Measurements from ENCODE around the gene PDE6A.
"Not testable (repeated sequence)": the region's sequence is repeated elsewhere in the genome, so short reads cannot be mapped to it uniquely, and the experiment has no call there.

Gene PDE6A

DNA sequence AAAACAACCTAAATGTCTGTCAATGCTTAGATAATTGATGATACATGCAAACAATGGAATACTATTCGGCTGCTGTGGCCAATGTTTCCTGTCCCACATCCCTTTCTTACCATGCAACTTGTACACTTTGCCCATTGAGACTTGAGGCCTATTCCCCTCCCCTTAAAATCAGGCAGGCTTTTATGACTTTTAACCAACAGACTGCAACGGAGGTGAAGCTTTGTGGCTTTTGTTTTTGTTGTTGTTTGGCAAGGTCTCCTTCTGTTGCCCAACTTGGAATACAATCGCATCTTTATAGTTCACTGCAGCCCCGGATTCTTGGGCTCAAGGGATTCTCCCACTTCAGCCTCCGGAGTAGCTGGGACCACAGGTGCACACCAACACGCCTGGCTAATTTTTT is 10.2 kb upstream of the PDE6A start:
- no peak overlapping the region for H2AFZ ChIP-seq
- peaks cover 7% of the 10 kb centered on the region for H3K4me1 ChIP-seq
- no peak overlapping the region for H3K4me2 ChIP-seq (ENCODE audit: low read length)
- no peaks in the 10 kb centered on the region for H3K79me2 ChIP-seq
- no peaks in the 10 kb centered on the region for H3K27me3 ChIP-seq (ENCODE audit: control insufficient read depth, insufficient read depth, low read length)
- H3K4me3 ChIP-seq (ENCODE audit: low read depth, low read length), result no peak overlapping the region
- TF ChIP-seq, protein P1, sequence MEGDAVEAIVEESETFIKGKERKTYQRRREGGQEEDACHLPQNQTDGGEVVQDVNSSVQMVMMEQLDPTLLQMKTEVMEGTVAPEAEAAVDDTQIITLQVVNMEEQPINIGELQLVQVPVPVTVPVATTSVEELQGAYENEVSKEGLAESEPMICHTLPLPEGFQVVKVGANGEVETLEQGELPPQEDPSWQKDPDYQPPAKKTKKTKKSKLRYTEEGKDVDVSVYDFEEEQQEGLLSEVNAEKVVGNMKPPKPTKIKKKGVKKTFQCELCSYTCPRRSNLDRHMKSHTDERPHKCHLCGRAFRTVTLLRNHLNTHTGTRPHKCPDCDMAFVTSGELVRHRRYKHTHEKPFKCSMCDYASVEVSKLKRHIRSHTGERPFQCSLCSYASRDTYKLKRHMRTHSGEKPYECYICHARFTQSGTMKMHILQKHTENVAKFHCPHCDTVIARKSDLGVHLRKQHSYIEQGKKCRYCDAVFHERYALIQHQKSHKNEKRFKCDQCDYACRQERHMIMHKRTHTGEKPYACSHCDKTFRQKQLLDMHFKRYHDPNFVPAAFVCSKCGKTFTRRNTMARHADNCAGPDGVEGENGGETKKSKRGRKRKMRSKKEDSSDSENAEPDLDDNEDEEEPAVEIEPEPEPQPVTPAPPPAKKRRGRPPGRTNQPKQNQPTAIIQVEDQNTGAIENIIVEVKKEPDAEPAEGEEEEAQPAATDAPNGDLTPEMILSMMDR (IDR thresholded peaks at IDR 0.05), result no peak
- H3K9ac ChIP-seq, result no peak overlapping the region
- no peaks in the 10 kb centered on the region for H3K36me3 ChIP-seq (ENCODE audit: control insufficient read depth, insufficient read depth, low read length)
- H3K9me3 ChIP-seq (ENCODE audit: control insufficient read depth, low read length), result no peaks in the 10 kb centered on the region
- no peak overlapping the region for H3K27ac ChIP-seq

DNA sequence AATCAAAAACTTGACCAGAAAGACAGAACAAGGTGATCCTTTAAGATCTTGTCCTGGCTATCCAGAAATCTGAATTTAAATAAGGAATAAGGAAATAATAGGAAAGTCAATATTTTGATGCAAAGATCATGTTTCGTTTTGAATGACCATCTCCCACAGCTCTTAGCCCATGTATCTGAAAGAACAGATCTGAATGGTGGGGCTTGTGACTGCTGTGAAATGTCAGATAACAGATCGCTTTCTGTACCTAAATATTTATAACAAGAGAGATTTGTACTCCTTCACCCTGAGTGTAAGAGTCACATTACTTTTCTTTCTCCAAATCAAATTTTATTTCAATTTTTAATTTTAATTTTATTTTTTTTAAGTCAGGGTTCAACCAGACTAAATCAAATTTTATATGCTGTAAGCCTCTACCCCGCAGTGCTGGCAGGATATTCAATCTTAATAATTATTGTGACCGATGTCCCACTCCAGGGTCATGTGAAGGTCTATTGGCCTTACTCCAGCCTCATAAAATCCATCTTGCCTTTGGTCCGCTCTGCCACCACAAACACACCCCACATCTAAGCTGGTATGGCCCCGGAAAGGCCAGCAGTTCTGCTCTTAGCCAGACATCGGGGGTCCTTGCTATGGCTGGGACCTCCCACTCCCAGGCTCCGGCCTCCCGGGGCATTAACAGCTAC is 9.0 kb upstream of the PDE6A start:
- TF ChIP-seq, protein P1 (IDR thresholded peaks at IDR 0.05), result no peak

DNA sequence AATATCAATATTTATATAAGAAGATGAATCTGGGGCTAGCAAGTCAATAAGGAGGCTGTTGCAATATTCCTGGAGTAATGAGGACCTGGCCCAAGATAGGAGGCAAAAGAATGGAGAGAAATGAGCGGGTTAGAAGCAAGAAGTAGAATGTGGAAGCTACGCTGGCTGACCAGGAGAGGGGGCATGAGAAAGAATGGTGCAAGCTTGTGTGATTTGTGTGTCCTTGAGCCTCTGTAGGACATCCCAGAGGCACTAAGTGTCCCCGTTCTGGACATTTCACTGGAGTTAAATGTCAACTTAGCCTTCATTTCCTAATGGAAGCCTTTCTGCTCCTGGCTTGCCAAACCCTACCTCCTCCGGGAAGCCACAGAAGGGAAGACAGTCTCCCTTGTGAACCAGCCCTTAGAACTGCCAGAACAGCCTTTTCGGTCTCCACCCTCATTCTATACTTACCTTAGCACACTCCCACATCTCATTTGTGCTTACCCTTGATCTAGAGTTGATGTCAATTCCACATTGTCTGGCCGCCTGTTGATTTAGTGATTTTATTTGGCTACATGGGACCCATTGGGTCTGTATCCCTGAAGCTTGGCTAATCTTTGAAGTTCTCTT is 6.7 kb upstream of the PDE6A start:
- Histone ChIP-seq H3K4me2 (ENCODE audit: low read length) (no peak overlapping the region), H3K9me3 (ENCODE audit: control insufficient read depth, low read length) (no peaks in the 10 kb centered on the region), H3K79me2 (no peaks in the 10 kb centered on the region), H3K27ac (no peak overlapping the region), H3K4me1 (no peaks in the 10 kb centered on the region), H3K9ac (no peak overlapping the region), H3K36me3 (ENCODE audit: control insufficient read depth, insufficient read depth, low read length) (no peaks in the 10 kb centered on the region), H3K4me3 (ENCODE audit: low read depth, low read length) (no peak overlapping the region), H2AFZ (peak overlapping the region; percentile 36), H3K27me3 (ENCODE audit: control insufficient read depth, insufficient read depth, low read length) (no peaks in the 10 kb centered on the region)
- TF ChIP-seq, protein P1 (IDR thresholded peaks at IDR 0.05), result peak; percentile 13

More for the DNA sequence above, 9.0 kb upstream of the PDE6A start:
- Histone ChIP-seq H3K9ac (no peak overlapping the region), H3K27me3 (ENCODE audit: control insufficient read depth, insufficient read depth, low read length) (no peaks in the 10 kb centered on the region), H3K79me2 (no peaks in the 10 kb centered on the region), H3K36me3 (ENCODE audit: control insufficient read depth, insufficient read depth, low read length) (no peaks in the 10 kb centered on the region), H3K4me3 (ENCODE audit: low read depth, low read length) (no peak overlapping the region), H3K4me2 (ENCODE audit: low read length) (no peak overlapping the region), H3K4me1 (no peaks in the 10 kb centered on the region), H2AFZ (no peak overlapping the region), H3K9me3 (ENCODE audit: control insufficient read depth, low read length) (no peaks in the 10 kb centered on the region), H3K27ac (no peak overlapping the region)

DNA sequence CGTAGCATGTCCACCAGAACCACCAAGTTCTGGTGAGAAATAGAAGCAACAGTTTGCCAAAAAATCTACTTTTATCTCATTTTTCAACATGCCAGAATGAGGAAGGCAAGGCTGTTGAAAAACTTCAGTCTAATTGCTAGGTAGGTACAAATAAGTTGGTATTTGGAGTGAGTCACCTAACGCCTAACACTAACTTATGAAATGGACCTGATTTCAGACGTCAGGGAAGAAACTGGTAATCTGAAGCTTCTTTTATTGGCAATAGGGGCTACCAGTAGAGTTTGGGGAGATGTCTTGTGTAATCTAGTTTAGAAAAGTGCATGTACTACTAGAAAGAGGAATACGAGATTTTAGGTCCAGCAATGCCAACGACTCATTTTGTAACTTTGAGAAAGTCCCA is 4.4 kb upstream of the PDE6A start:
- H3K27ac ChIP-seq, result no peak overlapping the region
- no peaks in the 10 kb centered on the region for H3K27me3 ChIP-seq (ENCODE audit: control insufficient read depth, insufficient read depth, low read length)
- H2AFZ ChIP-seq, result no peak overlapping the region
- no peak overlapping the region for H3K4me2 ChIP-seq (ENCODE audit: low read length)
- H3K79me2 ChIP-seq, result no peaks in the 10 kb centered on the region
- H3K4me1 ChIP-seq, result no peaks in the 10 kb centered on the region
- H3K4me3 ChIP-seq (ENCODE audit: low read depth, low read length), result no peak overlapping the region
- no peak overlapping the region for H3K9ac ChIP-seq
- TF ChIP-seq, protein P1 (IDR thresholded peaks at IDR 0.05), result no peak
- no peaks in the 10 kb centered on the region for H3K9me3 ChIP-seq (ENCODE audit: control insufficient read depth, low read length)
- H3K36me3 ChIP-seq (ENCODE audit: control insufficient read depth, insufficient read depth, low read length), result no peaks in the 10 kb centered on the region

DNA sequence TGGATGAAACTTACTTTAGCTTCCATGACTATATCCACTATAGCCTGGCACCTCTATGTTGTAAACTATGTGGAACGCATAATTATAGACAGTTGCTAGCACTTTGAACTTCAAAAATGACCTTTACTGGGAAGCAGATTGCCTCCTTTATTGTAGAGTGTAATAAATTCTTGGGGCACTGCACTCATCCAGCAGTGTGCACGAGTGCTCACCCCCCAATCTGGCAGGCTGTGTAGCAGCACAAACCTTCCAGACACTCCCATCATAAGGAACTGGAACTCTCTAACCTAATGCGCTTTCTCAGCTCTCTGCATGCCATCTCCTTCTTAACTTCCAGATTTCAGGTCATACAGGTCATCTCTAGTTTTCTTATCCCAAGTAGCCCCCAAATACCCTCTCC is 1.5 kb upstream of the PDE6A start:
- H3K79me2 ChIP-seq, result no peaks in the 10 kb centered on the region
- no peak overlapping the region for H3K27ac ChIP-seq
- no peak overlapping the region for H3K4me2 ChIP-seq (ENCODE audit: low read length)
- no peaks in the 10 kb centered on the region for H3K4me1 ChIP-seq
- TF ChIP-seq, protein P1 (IDR thresholded peaks at IDR 0.05), result no peak
- H3K9me3 ChIP-seq (ENCODE audit: control insufficient read depth, low read length), result no peaks in the 10 kb centered on the region
- no peaks in the 10 kb centered on the region for H3K27me3 ChIP-seq (ENCODE audit: control insufficient read depth, insufficient read depth, low read length)
- H2AFZ ChIP-seq, result no peak overlapping the region
- H3K4me3 ChIP-seq (ENCODE audit: low read depth, low read length), result no peak overlapping the region
- H3K36me3 ChIP-seq (ENCODE audit: control insufficient read depth, insufficient read depth, low read length), result no peaks in the 10 kb centered on the region
- no peak overlapping the region for H3K9ac ChIP-seq

DNA sequence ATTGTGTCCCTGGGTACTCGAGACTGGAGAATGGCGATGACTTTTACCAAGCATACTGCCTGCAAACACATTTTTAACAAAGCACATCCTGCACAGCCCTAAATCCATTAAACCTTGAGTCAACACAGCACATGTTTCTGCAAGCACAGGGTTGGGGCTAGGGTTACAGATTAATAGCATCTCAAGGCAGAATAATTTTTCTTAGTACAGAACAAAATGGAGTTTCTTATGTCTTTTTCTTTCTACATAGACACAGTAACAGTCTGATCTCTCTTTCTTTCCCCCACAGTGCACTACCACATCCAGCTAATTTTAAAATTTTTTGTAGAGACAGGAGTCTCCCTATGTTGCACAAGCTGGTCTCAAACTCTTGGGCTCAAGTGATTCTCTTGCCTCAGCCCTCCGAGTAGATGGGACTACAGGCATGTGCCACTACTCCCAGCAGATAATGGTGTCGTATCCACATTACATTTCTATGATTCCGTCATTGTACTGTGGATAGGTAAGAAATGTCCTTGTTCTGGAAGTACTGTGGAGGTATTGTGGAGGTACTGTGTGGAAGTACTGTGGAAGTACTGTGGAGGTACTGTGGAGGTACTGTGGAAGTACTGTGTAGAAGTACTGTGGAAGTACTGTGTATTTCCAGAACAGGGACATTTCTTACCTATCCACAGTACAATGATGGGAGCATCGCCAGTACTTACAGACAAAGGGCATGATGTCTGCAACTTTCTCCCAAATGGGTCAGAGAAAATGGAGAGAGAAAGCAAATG is 1.2 kb downstream of the PDE6A start:
- H3K9me3 ChIP-seq (ENCODE audit: control insufficient read depth, low read length); H3K4me1 ChIP-seq; H3K27me3 ChIP-seq (ENCODE audit: control insufficient read depth, insufficient read depth, low read length); H3K9ac ChIP-seq; H3K79me2 ChIP-seq; H3K27ac ChIP-seq; H3K36me3 ChIP-seq (ENCODE audit: control insufficient read depth, insufficient read depth, low read length); H3K4me2 ChIP-seq (ENCODE audit: low read length); H3K4me3 ChIP-seq (ENCODE audit: low read depth, low read length); H2AFZ ChIP-seq: not testable (repeated sequence)

Data from parathyroid adenoma (tissue), 2 donors.